22Rv1 (cell line): ENCODE results near the gene LRRC8E.

ENCODE experiments used
- H3K27ac ChIP-seq: fragments of 450-650 bp; 2 replicates; pipeline ENCODE4 v1.5.1; 2017
- ZFX ChIP-seq: fragments of 450-650 bp; IDR thresholded peaks from 2 replicates; pipeline ENCODE4 v1.6.1; 2017; ENCODE audit warnings: antibody characterized with exemption, borderline replicate concordance
- TF ChIP-seq, protein P1 (sequence below): fragments of 450-650 bp; IDR thresholded peaks from 2 replicates; pipeline ENCODE4 v1.5.1; 2017; ENCODE audit warnings: mild to moderate bottlenecking

LRRC8E gene

DNA sequence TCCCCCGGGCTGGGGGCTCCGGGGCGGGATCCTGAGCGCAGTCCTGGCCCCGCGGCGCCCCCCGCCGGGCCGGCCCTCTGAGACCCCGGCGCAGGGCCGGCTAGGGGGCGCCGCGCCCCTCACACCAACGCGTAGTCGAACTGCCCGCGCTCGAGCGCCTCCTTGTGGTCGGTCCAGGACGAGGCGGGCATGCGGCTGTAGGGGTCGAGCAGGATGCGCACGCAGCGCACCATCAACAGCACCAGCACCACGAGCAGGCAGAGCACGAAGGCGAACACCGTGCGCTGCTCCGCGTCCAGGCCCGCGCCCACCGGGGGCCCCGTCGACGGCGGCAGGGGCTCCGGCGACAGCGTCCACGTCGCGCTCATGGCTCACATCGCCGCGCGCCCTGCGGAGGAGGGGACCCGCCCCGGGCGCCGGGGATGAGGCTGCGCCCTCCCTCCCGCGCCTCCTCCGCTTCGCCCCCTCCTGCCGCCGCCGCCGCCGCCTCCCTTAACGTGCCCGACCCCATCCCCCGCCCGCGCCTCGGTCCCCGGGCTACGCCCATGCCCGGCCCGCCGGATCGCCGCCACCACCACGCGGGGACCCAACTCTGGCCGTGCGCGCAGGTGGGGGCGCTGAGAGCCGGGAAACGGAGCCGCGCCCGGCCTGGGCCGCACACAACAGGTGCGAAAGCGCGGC lies 37.0 kb downstream of the LRRC8E start:
- H3K27ac ChIP-seq = peak overlapping the region; percentile 97
- TF ChIP-seq ZFX = no peak
- TF ChIP-seq, protein P1, sequence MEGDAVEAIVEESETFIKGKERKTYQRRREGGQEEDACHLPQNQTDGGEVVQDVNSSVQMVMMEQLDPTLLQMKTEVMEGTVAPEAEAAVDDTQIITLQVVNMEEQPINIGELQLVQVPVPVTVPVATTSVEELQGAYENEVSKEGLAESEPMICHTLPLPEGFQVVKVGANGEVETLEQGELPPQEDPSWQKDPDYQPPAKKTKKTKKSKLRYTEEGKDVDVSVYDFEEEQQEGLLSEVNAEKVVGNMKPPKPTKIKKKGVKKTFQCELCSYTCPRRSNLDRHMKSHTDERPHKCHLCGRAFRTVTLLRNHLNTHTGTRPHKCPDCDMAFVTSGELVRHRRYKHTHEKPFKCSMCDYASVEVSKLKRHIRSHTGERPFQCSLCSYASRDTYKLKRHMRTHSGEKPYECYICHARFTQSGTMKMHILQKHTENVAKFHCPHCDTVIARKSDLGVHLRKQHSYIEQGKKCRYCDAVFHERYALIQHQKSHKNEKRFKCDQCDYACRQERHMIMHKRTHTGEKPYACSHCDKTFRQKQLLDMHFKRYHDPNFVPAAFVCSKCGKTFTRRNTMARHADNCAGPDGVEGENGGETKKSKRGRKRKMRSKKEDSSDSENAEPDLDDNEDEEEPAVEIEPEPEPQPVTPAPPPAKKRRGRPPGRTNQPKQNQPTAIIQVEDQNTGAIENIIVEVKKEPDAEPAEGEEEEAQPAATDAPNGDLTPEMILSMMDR = peak; percentile 96

DNA sequence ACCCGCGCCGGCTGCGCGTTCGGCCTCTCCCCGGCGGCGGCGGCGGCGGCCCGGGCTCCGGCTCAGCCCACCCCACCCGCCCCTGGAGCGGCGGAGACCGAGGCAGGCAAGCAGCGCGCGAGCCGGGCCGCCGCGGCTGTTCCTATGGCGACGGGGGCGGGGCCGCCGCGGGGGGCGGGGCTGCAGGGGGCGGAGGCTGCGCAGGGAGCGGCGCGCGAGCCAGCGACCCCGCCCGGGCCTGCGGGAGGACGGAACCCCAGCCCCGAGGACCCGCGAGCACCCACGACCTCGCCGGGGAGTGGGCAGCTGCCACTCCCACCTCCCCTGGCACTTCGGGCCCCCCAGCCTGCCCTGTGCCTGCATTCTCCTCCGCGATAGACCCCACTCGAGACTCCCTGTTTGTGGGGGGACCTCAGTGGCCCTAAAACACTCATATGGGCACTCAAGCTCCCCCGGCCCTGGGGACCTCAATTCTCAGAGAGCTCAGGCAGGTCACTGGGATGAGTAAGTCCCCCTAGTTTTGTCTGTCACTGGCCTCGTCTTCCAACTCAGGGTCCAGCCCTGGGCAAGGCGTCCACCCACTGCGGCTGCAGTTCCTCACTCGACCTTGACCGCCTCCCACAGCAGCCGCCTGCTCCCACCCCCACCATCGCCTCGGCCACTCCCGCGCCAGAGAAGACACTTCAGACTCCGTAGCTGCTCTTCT lies 37.9 kb downstream of the LRRC8E start, which contains the start of gene CTXN1:
Gene CTXN1 (minus strand): TSS at position 115 of the 706 bp plus-strand sequence. CDS start 597 bp downstream, outside the sequence.
- no peak for TF ChIP-seq ZFX
- TF ChIP-seq, protein P1 = no peak
- H3K27ac ChIP-seq = peak within 1 kb of the TSS; percentile 97

DNA sequence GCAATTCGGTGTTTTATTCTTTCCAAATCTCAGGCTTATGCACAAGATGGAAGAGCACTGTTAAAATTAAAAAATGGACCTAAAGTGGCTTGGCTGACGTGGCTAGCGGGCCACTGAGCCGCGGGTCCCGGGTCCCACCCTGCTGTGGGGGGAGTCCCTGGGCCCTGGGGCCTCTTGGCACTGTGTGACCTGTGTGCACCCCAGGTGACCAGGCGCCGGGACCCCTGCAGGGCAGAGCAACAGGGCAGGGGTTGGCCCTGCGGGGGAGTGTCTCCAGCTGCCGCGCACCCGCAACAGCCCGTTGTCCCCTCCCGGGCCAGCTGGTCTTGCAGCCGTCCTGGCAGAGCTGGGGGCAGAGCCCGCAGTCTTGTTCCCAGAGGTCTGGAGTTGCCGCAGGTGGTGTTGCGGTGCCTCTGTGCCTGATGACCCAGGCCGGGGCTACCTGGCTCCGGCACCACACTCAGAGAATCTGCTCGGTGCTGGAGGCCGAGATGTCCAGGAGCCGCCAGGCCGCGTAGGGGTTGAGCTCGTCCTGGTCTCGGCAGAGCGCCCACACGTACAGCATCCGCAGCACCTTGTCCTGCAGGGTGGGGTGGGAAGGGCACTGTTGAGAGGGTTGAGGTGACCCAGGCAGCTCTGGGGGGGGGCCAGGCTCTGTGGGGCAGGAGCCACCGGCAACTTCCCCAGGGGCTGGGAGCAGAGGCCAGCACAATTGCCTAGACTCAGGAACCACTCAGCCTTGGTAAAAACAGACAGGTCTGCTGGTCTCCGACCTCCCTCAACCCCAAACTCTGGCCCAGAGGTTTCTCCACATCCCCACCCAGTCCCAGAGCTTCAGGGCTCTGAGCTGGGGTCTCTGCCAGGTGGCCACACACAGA lies 38.7 kb downstream of the LRRC8E start:
- peak overlapping the region; percentile 97 for H3K27ac ChIP-seq
- TF ChIP-seq, protein P1 = no peak
- TF ChIP-seq ZFX = no peak

DNA sequence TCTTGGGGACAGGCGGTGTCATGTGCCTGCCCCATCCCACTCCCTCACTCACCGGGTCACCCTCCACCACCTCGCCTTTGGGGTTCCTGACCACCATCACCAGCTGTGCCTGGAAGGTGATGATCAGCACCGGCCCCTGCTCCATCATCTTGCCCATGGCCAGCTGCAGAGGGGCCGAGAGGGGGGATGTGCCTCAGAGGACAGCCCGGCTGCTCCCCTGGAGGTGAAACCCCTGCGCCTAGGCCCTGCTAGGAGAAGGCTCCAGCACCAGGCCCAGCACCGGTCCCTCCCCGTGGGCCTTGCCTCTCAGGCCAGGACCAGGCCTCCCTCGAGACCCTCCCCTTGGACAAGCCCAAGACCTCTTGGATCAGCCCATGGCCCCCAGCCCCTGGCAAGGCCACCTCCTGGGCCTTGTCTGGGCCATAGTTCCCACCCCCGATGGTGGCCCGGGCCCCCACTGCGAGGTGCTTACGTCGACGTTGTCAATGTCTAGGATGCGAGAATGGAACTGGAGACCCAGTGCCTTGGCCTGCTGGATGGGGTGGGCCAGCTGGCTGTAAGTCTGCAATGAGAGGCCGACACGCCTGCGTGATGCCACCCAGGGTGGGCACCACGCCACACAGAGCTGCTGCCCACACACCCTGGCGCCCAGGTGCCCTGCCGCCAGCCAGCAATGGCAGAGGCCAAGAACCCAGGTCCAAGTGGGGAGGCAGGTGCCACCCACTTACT lies 39.5 kb downstream of the LRRC8E start:
- H3K27ac ChIP-seq = peak overlapping the region; percentile 97
- no peak for TF ChIP-seq ZFX
- TF ChIP-seq, protein P1 = no peak

DNA sequence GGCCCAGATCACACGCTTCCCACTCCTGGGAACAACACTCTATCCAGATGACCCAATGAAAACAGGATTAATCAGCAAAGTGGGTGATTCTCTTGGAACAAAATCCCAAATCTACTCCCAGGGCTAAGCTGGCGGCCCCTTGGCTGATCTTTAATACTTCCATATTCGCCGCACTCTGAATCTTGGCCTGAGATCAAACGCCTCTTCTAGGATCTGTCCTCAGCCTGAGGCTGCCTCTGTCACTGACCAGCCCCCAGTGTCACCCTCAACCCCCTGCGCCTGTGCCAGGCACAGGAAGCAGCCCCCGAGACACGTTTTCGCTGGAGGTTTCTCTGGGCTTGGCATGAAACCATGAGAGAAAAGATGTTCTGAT lies 40.0 kb downstream of the LRRC8E start:
- no peak for TF ChIP-seq ZFX
- TF ChIP-seq, protein P1 = no peak
- peak overlapping the region; percentile 97 for H3K27ac ChIP-seq

DNA sequence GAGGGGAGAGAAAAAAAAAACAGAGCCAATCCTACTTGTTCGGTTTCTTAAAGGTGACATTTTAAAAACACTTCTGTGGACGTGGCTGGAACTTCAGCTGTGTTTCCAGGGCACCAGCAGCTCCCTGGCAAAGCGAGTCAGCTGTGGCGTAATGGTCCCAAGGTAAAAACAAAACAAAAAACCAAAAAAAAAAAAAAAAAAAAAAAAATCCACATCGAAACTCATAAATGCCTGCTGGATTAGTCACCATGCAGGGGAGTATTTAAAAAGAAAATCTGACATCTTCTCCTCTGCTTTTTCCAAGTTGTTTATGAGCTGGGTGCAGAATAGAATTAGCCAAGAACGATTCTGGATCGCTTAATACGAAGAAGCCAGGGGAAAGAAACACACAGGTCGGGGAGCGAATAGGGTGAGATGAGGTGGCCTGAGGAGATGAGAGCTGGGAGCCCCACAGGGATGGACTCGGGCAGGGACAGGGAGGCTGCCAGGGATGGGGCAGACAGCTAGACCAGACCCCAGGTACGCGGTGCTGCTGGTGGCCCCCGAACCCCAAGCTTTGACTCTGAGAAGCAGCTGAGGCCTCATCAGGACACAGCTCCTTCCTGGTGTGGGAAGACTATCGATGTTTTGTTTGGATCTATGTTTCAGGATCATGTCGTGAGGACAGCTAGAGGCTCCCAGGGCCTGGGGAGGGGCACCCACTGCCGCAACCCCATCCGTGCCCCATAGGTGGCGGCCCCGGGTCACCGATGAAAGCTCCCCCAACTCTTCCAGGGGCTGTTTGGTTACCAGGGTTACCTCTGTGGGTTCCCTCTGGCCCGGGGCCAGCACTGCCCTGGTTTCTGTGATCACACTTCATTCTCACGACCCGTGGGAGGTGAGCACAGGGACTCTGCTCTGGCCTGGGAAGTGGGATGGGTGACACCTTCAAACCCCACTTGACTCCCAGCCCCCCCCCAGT lies 40.7 kb downstream of the LRRC8E start:
- H3K27ac ChIP-seq = peak overlapping the region; percentile 97
- no peak for TF ChIP-seq ZFX
- TF ChIP-seq, protein P1 = peak; percentile 39

DNA sequence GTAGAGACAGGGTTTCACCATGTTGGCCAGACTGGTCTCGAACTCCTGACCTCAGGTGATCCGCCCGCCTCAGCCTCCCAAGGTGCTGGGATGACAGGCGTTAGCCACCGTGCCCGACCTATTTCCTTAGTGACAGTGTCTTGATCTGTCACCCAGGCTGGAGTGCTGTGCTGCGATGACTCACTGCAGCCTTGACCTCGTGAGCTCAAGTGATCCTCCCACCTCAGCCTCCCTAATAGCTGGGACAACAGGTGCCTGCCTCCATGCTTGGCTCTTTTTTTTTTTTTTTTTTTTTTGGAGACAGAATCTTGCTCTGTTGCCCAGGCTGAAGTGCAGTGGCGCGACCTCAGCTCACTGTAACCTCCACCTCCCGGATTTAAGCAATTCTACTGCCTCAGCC lies 41.7 kb downstream of the LRRC8E start:
- peak overlapping the region; percentile 25; the same call in 1 of the 2 replicates for H3K27ac ChIP-seq
